Measurements from ENCODE around the gene SWAP70. TPM values are rescaled to one million over a fixed set of nuclear protein-coding genes. Genes with fewer than 3 reads are reported as not detected.

The SWAP70 gene
- total RNA-seq (100 to 1,000 TPM in 6 of 7 donors, 10 to 100 TPM in 1; 95.2 to 130 (median 117) TPM), polyA plus RNA-seq (10 to 100 TPM; 34.9 to 55.0 (median 38.6) TPM)
- long read RNA-seq, donor 1, full-length matches to known transcripts = 12 of 21 reads
- long read RNA-seq, donor 1, partial matches to known transcripts = 9 of 21 reads
- long read RNA-seq, donor 1, other reads (novel, unspliced or antisense) = 0 of 21 reads
- long read RNA-seq, donor 2, full-length matches to known transcripts = 8 of 8 reads
- long read RNA-seq, donor 2, partial matches to known transcripts = 0 of 8 reads
- long read RNA-seq, donor 2, other reads (novel, unspliced or antisense) = 0 of 8 reads

DNA sequence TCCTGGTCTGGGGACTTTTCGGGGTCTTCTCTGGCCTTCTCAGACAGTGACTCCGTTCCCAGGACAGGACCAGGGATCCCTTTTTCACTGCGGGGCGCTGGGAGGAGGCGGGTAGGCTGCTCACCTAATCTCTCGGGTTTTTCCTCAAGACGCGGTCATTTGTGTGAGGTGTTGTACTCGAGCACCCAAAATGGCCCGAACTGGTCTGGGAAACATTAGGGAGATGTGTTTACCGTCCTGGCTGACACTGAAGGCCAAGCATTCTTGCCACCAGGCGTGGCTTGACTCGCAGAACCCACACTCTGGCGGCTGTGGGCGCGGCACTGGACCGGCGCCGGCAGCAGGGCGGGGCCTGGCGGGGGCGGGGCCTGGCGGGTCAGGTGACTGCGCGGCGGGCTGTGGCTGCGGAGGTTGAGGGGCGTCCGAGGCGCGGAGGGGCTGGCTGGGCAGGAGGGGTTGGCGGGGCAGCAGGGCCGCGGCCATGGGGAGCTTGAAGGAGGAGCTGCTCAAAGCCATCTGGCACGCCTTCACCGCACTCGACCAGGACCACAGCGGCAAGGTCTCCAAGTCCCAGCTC is at the start of gene SWAP70:
Gene SWAP70, plus strand, starts transcription at position 379 of the 577 bp plus-strand sequence. Its CDS starts 103 bp downstream, at position 482.
- 0 to 2% (median 0%) methylated on average over 13 to 38 of the region's 38 CpGs for WGBS, 5 donors
- peak; percentile 98 for DNase-seq

DNA sequence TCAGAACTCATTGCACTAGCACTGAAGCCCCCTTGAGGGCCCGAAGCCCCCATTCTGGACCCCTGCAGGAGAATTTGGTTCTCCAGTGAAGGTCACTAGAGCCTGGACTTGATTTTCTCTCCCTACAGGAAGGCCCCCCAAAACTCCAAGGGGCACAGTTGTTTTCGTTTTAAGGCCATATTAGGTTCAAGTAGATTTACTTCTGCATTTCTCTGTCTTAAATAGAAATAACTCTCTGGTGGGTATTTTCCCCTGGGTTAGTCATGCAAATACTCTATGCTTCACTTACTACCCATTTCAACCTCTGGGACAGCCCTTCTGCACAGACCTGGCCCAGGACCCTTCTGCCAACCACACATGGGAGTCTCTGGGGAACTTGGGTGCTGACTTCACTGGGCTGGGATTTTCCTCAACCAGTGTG is 48.8 kb upstream of the SWAP70 start:
- Histone ChIP-seq H3K27me3 (replicated peaks in 1 of 7) (no peaks in the 10 kb centered on the region), H3K27ac (peak overlapping the region; percentile 90 to 95 (median 94)), H3K9me3 (no peaks in the 10 kb centered on the region), H3K4me1 (peaks cover 17 to 82% (median 59%) of the 10 kb centered on the region in 6 donors), H3K36me3 (no peaks in the 10 kb centered on the region), H3K4me3 (peak overlapping the region in 3 of 8 donors; percentile 46 to 68 (median 48))
- TF ChIP-seq, protein P1, sequence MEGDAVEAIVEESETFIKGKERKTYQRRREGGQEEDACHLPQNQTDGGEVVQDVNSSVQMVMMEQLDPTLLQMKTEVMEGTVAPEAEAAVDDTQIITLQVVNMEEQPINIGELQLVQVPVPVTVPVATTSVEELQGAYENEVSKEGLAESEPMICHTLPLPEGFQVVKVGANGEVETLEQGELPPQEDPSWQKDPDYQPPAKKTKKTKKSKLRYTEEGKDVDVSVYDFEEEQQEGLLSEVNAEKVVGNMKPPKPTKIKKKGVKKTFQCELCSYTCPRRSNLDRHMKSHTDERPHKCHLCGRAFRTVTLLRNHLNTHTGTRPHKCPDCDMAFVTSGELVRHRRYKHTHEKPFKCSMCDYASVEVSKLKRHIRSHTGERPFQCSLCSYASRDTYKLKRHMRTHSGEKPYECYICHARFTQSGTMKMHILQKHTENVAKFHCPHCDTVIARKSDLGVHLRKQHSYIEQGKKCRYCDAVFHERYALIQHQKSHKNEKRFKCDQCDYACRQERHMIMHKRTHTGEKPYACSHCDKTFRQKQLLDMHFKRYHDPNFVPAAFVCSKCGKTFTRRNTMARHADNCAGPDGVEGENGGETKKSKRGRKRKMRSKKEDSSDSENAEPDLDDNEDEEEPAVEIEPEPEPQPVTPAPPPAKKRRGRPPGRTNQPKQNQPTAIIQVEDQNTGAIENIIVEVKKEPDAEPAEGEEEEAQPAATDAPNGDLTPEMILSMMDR (IDR thresholded peaks at IDR 0.05 in 8 of 11, conservative IDR thresholded peaks at IDR 0.05 in 3 of 11) = peak in 2 of 11 experiments; percentile 6 to 11
- TF ChIP-seq POLR2AphosphoS5 (IDR thresholded peaks at IDR 0.05) (peak in 1 of 3 donors; percentile 23), POLR2A (IDR thresholded peaks at IDR 0.05) (no peak)
- intact Hi-C loops (cut with DNase I; ENCODE audit: low total_unique reads) = loop anchor here (5.0 to 10.0 kb wide), 2 partner anchors 50 to 112 kb away; partner anchors contain the start of gene SWAP70
- 44 to 62% (median 49%) methylated on average over 2 of the region's 2 CpGs for WGBS, 5 donors
- DNase-seq = no peak

More for the DNA sequence above, at the start of gene SWAP70:
- Histone ChIP-seq H3K27me3 (replicated peaks in 1 of 7) (no peaks in the 10 kb centered on the region), H3K4me3 (peak within 1 kb of the TSS; percentile 62 to 90 (median 80)), H3K4me1 (peaks cover 10 to 68% (median 39%) of the 10 kb centered on the region in 6 donors), H3K27ac (peak within 1 kb of the TSS; percentile 81 to 98 (median 95)), H3K36me3 (peaks cover 0 to 8% (median 0%) of the 10 kb centered on the region in 6 donors), H3K9me3 (peaks cover 0 to 14% (median 11%) of the 10 kb centered on the region in 8 donors)
- intact Hi-C loops (cut with DNase I; ENCODE audit: low total_unique reads) = loop anchor here (10.0 kb wide), 1 partner anchor 49 kb away; no protein-coding TSS in a partner anchor
- TF ChIP-seq, protein P1 (IDR thresholded peaks at IDR 0.05 in 8 of 11, conservative IDR thresholded peaks at IDR 0.05 in 3 of 11) = peak in 8 of 11 experiments; percentile 31 to 57 (median 46)
- TF ChIP-seq POLR2A (IDR thresholded peaks at IDR 0.05) (peak in 1 of 3 donors; percentile 90), POLR2AphosphoS5 (IDR thresholded peaks at IDR 0.05) (peak; percentile 91 to 97 (median 96))

DNA sequence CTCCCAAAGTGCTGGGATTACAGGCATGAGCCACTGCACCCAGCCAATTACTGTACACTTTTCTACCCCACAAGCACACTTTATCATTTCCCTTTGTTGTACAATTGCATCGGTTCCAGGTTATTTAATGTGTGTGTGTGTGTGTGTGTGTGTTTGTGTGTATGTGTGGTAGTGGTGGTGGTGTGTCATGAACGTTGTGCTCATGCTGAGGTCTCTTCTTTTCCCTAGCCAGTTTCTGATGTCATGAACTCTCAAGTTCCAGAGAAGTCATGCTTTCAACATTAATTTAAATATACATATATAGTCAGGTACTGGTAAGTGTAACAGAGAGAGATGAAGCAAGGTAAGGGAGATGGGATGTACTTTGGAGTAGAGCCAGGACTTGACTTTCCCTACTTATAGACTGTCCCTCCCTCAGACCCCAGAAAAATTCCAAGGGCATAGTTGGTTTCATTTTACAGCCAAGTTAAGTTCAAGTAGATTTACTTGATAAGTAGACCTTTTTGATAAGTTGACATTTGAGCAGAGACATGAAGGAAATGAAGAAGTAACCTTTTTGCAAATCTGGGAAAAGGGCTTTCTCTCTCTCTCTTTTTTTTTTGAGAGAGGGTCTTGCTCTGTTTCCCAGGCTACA is 47.7 kb upstream of the SWAP70 start:
- TF ChIP-seq POLR2A (IDR thresholded peaks at IDR 0.05) = no peak
- TF ChIP-seq, protein P1 (IDR thresholded peaks at IDR 0.05 in 8 of 11, conservative IDR thresholded peaks at IDR 0.05 in 3 of 11) = no peak
- TF ChIP-seq POLR2AphosphoS5 (IDR thresholded peaks at IDR 0.05) = no peak
- Histone ChIP-seq H3K36me3 (no peaks in the 10 kb centered on the region), H3K4me1 (peaks cover 17 to 87% (median 59%) of the 10 kb centered on the region in 6 donors), H3K27ac (peak overlapping the region in 6 of 8 donors; percentile 23 to 95 (median 91)), H3K27me3 (replicated peaks in 1 of 7) (no peaks in the 10 kb centered on the region), H3K4me3 (no peak overlapping the region), H3K9me3 (no peaks in the 10 kb centered on the region)
- WGBS, 5 donors = 13 to 41% (median 39%) methylated on average over 2 of the region's 2 CpGs
- intact Hi-C loops (cut with DNase I; ENCODE audit: low total_unique reads) = loop anchor here (5.0 to 10.0 kb wide), 2 partner anchors 49 to 111 kb away; partner anchors contain the start of gene SWAP70
- no peak for DNase-seq

Measured in spleen (tissue), 13 donors.